Right lobe of liver (tissue), 6 donors: Measurements from ENCODE around the gene URGCP. TPM values are rescaled to one million over a fixed set of nuclear protein-coding genes. Genes with fewer than 3 reads are reported as not detected.

Source experiments
- ATAC-seq, 4 donors: fragments of 200-7000 bp; cut with Tn5 transposase; one replicate each; pipeline ENCODE4 v1.9.1; 2020; ENCODE audit warnings: mild to moderate bottlenecking in 4 of 4, moderate library complexity in 4 of 4
- DNase-seq, 3 donors: peaks; one replicate each; pipeline ENCODE4 v3.0.0-alpha.2; 2020
- H3K27ac ChIP-seq, 3 donors: fragments of 200-600 bp; one replicate each; pipeline ENCODE4 v1.8.0; 2022
- H3K27me3 ChIP-seq, 2 donors: fragments of 200-600 bp; one replicate each; pipeline ENCODE4 v1.8.0; 2022
- H3K36me3 ChIP-seq, 4 donors: fragments of 200-600 bp; sonication (generic) in 1 of 4; one replicate each; pipeline versions ENCODE4 v1.5.1 to v1.8.0; 2017 to 2022; ENCODE audit warnings: control low read depth in 1 of 4
- H3K4me1 ChIP-seq, 4 donors: fragments of 200-600 bp; sonication (generic) in 1 of 4; one replicate each; pipeline versions ENCODE4 v1.5.1 to v1.8.0; 2017 to 2022; ENCODE audit warnings: control low read depth in 1 of 4
- H3K4me3 ChIP-seq, 3 donors: fragments of 200-600 bp; one replicate each; pipeline ENCODE4 v1.8.0; 2022
- H3K9me3 ChIP-seq, 4 donors: fragments of 200-600 bp; sonication (generic) in 1 of 4; one replicate each; pipeline versions ENCODE4 v1.5.1 to v1.8.0; 2017 to 2022; ENCODE audit warnings: control low read depth in 1 of 4
- POLR2A ChIP-seq: fragments of 450-650 bp; IDR thresholded peaks from one replicate; pipeline ENCODE4 v1.6.1; 2017; ENCODE audit warnings: antibody characterized with exemption, mild to moderate bottlenecking
- whole genome bisulfite sequencing: methylation state at CpG from one replicate; pipeline ENCODE4 v1.1.6; 2018; ENCODE audit warnings: low coverage, low lambda C conversion rate; ENCODE audit not compliant: insufficient coverage; ENCODE audit errors: missing lambda C conversion rate; 5-methylcytosine and 5-hydroxymethylcytosine counted together
- intact Hi-C, 2 donors: fragments of 100-400 bp; cut with DNase I; formaldehyde crosslinking; loops; one replicate each; pipeline versions ENCODE4 v1.11.2 to v1.14.1; 2022
- total RNA-seq, 6 experiments: library from RNA; depleted of rRNA in 2 of 6; stranded (reverse); fragments of >200 nt in 2 of 6; fragmentation: NEBNext Ultra II Directional in 3 of 6; extraction: Animal tissue kit (Norgen Biotek cat#: 25700) in 3 of 6; gene quantifications; one replicate each; pipeline versions ENCODE4 v1.1.0 to v1.2.4, GENCODE V29; 2016 to 2023
- TF ChIP-seq, protein P1 (sequence below), 4 donors: fragments of 200-600 bp in 3 of 4; fragments of 450-650 bp in 1 of 4; IDR thresholded peaks; one replicate each; pipeline versions ENCODE4 v1.5.1 to v1.8.0; 2016 to 2022; ENCODE audit warnings: antibody characterized with exemption in 4 of 4, mild to moderate bottlenecking in 2 of 4
- donor health status: DM: no; HTN: yes; CAD: no.
- donor health status: DM: no; HTN: no; CAD: no.
- donor health status: DM: no; HTN: no; CAD: no.
- donor health status: DM: no; HTN: yes; CAD: no.
- donor health status: DM: no; HTN: yes; CAD: no.

Gene URGCP
- total RNA-seq, 6 experiments from 2014 or later, result 13.7 to 32.2 (median 25.2) TPM

DNA sequence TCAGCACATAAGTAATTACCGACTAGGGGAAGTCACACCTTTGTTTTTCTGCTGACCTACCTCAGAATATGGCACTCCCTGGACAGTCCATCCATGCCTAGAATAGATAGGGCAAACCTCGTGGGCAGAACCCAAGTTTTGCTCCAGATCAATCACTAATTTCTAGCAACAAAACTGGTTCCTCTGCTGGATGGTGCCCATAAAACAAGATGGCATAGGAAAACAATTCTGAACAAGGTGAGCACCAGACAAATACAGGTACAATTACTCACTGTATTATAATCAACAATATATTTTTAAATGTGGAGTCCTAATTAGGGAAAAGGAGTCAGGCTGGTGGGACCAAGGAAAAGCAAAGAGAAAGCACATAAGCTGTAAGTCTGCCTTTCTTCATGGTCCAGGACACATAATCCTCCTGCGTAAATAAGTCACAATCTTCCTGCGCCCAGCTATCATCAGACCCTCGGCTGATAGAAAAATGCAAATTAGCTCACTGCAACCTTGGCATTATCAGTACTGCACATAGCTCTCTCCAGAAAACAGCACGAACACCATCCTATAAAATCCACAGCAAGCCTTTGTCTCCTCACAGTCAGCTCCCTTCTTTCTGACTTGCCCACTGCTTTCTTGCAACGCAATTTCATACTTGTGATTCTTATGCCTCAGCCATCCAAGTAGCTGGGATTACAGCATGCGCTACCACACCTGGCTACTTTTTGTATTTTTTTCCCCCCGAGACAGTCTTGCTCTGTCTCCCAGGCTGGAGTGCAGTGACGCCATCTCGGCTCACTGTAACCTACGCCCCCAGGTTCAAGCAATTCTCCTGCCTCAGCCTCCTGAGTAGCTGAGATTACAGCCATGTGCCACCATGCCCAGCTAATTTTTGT lies 15.1 kb downstream of the URGCP start:
- intact Hi-C loops, result no loop called here
- Histone ChIP-seq H3K36me3 (peaks cover 0 to 9% (median 0%) of the 10 kb centered on the region in 4 donors), H3K9me3 (no peaks in the 10 kb centered on the region), H3K27ac (no peak overlapping the region), H3K4me1 (no peaks in the 10 kb centered on the region), H3K4me3 (no peak overlapping the region), H3K27me3 (no peaks in the 10 kb centered on the region)
- ATAC-seq, result no peak
- 91% methylated on average over 12 of the region's 12 CpGs for WGBS
- TF ChIP-seq, protein P1, sequence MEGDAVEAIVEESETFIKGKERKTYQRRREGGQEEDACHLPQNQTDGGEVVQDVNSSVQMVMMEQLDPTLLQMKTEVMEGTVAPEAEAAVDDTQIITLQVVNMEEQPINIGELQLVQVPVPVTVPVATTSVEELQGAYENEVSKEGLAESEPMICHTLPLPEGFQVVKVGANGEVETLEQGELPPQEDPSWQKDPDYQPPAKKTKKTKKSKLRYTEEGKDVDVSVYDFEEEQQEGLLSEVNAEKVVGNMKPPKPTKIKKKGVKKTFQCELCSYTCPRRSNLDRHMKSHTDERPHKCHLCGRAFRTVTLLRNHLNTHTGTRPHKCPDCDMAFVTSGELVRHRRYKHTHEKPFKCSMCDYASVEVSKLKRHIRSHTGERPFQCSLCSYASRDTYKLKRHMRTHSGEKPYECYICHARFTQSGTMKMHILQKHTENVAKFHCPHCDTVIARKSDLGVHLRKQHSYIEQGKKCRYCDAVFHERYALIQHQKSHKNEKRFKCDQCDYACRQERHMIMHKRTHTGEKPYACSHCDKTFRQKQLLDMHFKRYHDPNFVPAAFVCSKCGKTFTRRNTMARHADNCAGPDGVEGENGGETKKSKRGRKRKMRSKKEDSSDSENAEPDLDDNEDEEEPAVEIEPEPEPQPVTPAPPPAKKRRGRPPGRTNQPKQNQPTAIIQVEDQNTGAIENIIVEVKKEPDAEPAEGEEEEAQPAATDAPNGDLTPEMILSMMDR (IDR thresholded peaks at IDR 0.05), result no peak
- no peak for TF ChIP-seq POLR2A
- no peak for DNase-seq

DNA sequence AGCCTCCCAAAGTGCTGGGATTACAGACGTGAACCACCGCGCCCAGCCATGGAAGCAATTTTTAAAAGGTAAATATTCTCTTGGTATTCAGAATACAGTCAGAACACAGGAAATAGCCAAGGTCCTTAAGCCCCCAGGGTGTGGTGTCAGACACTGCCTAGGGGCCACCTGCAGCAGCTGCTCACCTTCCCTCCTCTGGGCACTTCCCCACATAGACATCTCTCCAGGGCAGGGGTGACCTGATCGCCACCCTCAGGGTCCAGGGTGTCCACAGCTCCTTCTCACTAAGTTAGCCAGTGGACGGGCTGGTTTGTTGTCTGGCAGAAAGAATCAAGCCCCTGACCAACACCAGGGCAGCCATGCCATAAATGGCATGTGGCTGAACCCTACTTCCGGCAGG lies 15.9 kb downstream of the URGCP start:
- intact Hi-C loops, result no loop called here
- no peaks in the 10 kb centered on the region for H3K27me3 ChIP-seq
- no peak for DNase-seq
- no peaks in the 10 kb centered on the region for H3K9me3 ChIP-seq
- 97% methylated on average over 5 of the region's 6 CpGs for WGBS
- no peak overlapping the region for H3K27ac ChIP-seq
- no peaks in the 10 kb centered on the region for H3K4me1 ChIP-seq
- no peak overlapping the region for H3K4me3 ChIP-seq
- no peak for TF ChIP-seq POLR2A
- TF ChIP-seq, protein P1 (IDR thresholded peaks at IDR 0.05), result no peak
- no peak for ATAC-seq
- peaks cover 0 to 17% (median 3%) of the 10 kb centered on the region in 4 donors for H3K36me3 ChIP-seq

DNA sequence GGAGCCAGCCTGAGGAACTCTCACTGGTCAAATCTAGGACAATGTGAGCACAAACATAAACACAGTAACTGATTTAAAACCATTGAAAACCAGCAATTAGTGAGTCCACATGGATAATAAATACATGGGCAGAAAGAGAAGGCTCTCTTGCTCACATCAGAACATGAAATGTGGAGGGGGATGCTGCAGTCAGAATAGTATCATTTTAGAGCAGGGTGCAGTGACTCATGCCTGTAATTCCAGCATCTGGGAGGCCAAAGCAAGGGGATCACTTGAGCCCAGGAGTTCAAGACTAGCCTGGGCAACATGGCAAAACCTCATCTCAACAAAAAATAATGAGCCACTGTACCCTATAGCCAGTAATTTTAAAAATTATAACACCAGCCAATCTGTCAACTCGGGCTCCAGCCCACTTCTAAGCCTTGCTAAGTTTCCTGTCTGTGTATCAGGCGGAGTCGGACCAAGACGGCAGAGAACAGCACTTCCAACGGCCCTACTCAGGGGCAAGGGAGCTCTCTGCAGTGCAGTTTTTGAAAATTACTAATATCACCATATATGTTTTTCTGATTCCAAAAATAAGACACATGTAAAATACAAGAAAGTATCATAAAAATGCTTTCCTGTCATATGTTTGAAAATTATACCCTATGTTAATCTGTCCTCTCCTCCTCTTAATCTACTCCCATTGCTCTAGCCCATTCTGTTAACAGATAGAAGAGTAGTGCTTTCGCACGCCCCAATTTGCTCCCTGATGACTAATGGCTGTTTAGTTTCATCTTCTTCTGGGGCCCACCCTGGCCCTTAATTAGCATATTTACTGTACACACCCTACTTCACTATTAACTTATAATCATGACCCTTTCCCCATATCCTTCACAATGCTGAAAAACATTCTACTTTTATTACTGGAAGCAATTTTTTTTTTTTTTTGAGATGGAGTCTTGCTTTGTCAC lies 17.1 kb downstream of the URGCP start:
- Histone ChIP-seq H3K27ac (no peak overlapping the region), H3K9me3 (no peaks in the 10 kb centered on the region), H3K27me3 (no peaks in the 10 kb centered on the region), H3K4me3 (no peak overlapping the region), H3K4me1 (no peaks in the 10 kb centered on the region), H3K36me3 (peaks cover 0 to 25% (median 6%) of the 10 kb centered on the region in 4 donors)
- DNase-seq, result no peak
- intact Hi-C loops, result no loop called here
- TF ChIP-seq, protein P1 (IDR thresholded peaks at IDR 0.05), result no peak
- TF ChIP-seq POLR2A, result no peak
- 73% methylated on average over 6 of the region's 7 CpGs for WGBS
- ATAC-seq, result no peak

DNA sequence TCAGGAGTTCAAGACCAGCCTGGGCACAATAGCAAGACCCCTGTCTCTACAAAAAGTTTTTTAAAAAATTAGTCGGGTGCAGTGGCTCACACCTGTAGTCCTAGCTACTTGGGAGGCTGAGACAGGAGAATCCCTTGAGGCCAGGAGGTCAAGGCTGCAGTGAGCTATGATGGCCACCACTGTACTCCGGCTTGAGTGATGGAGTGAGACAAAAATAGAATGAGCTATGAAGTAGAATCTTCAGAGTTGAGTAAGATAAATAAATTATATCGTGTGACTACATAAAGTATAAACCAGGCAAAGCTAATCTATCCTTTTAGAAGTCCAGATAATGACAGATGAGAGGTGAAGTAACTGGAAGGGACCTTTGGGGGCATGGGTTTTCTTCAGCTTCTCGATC lies 21.8 kb downstream of the URGCP start:
- intact Hi-C loops, result no loop called here
- WGBS, result 95% methylated on average over 3 of the region's 4 CpGs
- H3K4me3 ChIP-seq, result no peak overlapping the region
- no peaks in the 10 kb centered on the region for H3K27me3 ChIP-seq
- no peaks in the 10 kb centered on the region for H3K9me3 ChIP-seq
- peaks cover 0 to 45% (median 13%) of the 10 kb centered on the region in 4 donors for H3K36me3 ChIP-seq
- H3K27ac ChIP-seq, result no peak overlapping the region
- DNase-seq, result no peak
- peaks cover 0 to 8% (median 2%) of the 10 kb centered on the region in 4 donors for H3K4me1 ChIP-seq
- ATAC-seq, result no peak
- TF ChIP-seq POLR2A, result no peak
- TF ChIP-seq, protein P1 (IDR thresholded peaks at IDR 0.05), result no peak
